Measurements from ENCODE around the gene LAMC1. TPM values are rescaled to one million over a fixed set of nuclear protein-coding genes. Genes with fewer than 3 reads are reported as not detected.

Gene LAMC1
- total and polyA plus RNA-seq, 10 of the 15 experiments (the other 5 are each of a cell fraction or from before 2014, with no cell fraction given), result 4.6 to 51.4 (median 25.6) TPM

DNA sequence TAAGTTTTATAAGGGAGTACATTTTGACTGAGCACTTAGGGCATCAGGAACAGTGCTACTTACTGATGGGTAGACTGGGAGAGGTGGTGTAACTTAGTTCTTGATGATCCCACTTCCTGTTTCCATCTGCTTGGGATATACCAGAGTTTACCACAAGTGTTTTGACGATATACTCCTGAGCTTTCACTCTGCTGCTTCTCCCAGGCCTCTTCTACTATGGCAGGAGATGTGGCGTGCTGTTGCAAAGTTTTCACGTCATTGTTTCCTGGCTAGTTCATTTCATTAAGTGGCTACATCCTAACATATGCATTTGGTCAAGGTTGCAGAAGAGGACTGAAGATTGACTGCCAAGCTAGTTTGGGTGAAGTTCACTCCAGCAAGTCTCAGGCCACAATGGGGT is 121.5 kb downstream of the LAMC1 start:
- FAIRE-seq, result no peak
- no peaks in the 10 kb centered on the region for H4K20me1 ChIP-seq (ENCODE audit: control insufficient read depth, insufficient read depth)
- TF ChIP-seq SKIL (IDR thresholded peaks at IDR 0.05; ENCODE audit: low read depth, poor library complexity, severe bottlenecking) (no peak), ZNF384 (IDR thresholded peaks at IDR 0.05; ENCODE audit: borderline replicate concordance, low read depth, low read length) (no peak), MLLT1 (IDR thresholded peaks at IDR 0.05) (no peak), POLR2AphosphoS2 (IDR thresholded peaks at IDR 0.05; ENCODE audit: low read depth, low read length) (no peak), CEBPB (IDR thresholded peaks at IDR 0.05; ENCODE audit: borderline replicate concordance in 1 of 2, low read depth in 2 of 2, low read length in 2 of 2) (no peak), ZZZ3 (IDR thresholded peaks at IDR 0.05; ENCODE audit: control insufficient read depth, insufficient read length, low read depth) (no peak), ZSCAN29 (IDR thresholded peaks at IDR 0.05) (no peak), BMI1 (IDR thresholded peaks at IDR 0.05; ENCODE audit: borderline replicate concordance) (no peak), SREBF2 (IDR thresholded peaks at IDR 0.05; ENCODE audit: low read length) (no peak), TCF3 (IDR thresholded peaks at IDR 0.05; ENCODE audit: borderline replicate concordance, insufficient read depth, low read depth, low read length) (no peak), FOXK2 (IDR thresholded peaks at IDR 0.05) (no peak), ZNF24 (IDR thresholded peaks at IDR 0.05) (no peak), JUNB (IDR thresholded peaks at IDR 0.05) (no peak), ATF3 (IDR thresholded peaks at IDR 0.05; ENCODE audit: borderline replicate concordance, extremely low read depth, low read depth, low read length) (no peak), NFIC (IDR thresholded peaks at IDR 0.05; ENCODE audit: low read depth, low read length) (no peak)
- TF ChIP-seq, protein P1, sequence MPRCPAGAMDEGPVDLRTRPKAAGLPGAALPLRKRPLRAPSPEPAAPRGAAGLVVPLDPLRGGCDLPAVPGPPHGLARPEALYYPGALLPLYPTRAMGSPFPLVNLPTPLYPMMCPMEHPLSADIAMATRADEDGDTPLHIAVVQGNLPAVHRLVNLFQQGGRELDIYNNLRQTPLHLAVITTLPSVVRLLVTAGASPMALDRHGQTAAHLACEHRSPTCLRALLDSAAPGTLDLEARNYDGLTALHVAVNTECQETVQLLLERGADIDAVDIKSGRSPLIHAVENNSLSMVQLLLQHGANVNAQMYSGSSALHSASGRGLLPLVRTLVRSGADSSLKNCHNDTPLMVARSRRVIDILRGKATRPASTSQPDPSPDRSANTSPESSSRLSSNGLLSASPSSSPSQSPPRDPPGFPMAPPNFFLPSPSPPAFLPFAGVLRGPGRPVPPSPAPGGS (IDR thresholded peaks at IDR 0.05; ENCODE audit: borderline replicate concordance, insufficient read depth, low read depth, low read length, poor library complexity, severe bottlenecking), result no peak
- TF ChIP-seq, protein P2, sequence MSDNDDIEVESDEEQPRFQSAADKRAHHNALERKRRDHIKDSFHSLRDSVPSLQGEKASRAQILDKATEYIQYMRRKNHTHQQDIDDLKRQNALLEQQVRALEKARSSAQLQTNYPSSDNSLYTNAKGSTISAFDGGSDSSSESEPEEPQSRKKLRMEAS (IDR thresholded peaks at IDR 0.05; ENCODE audit: low read depth, low read length), result no peak
- SMC1A ChIA-PET (ENCODE audit: uncharacterized antibody, unreplicated experiment), result interaction anchor here (0.6 kb wide), 1 partner anchor 157 kb away, joined by 3 read pairs; no protein-coding TSS in a partner anchor
- peaks cover 4 to 9% of the 10 kb centered on the region in 2 experiments; a peak in 2 of 4 replicates for H3K36me3 ChIP-seq (ENCODE audit: control insufficient read depth in 2 of 2, insufficient read depth in 2 of 2, low read length in 1 of 2)
- no peaks in the 10 kb centered on the region for H3K79me2 ChIP-seq (ENCODE audit: control insufficient read depth, insufficient read depth, low read length)
- DNase-seq (ENCODE audit: low read depth, low spot score), result no peak
- H3K27ac ChIP-seq (ENCODE audit: control insufficient read depth, insufficient read depth), result no peak overlapping the region
- CTCF ChIA-PET, result interaction anchor here (0.6 kb wide), 1 partner anchor 23 kb away, joined by 3 read pairs; no protein-coding TSS in a partner anchor
- no peak overlapping the region for H3K4me3 ChIP-seq
- intact Hi-C loops (cut with micrococcal nuclease; ENCODE audit: unreplicated experiment) (no loop called here), in situ Hi-C loops (cut with MboI) (no loop called here)
- WGBS (ENCODE audit: insufficient coverage, insufficient replicate concordance, low lambda C conversion rate, missing lambda C conversion rate), result 75% methylated on average over 3 of the region's 3 CpGs
- RAD21 ChIA-PET (ENCODE audit: unreplicated experiment), result interaction anchor here (1.7 kb wide), 1 partner anchor 182 kb away, joined by 3 read pairs; no protein-coding TSS in a partner anchor
- no peak for ATAC-seq
- no peak overlapping the region for H2AFZ ChIP-seq (ENCODE audit: control insufficient read depth, low read depth, low read length)
- no peak overlapping the region for H3K4me2 ChIP-seq (ENCODE audit: control insufficient read depth, insufficient read depth)
- no peak overlapping the region for H3K9ac ChIP-seq (ENCODE audit: control insufficient read depth, insufficient read depth, low read length)
- no peaks in the 10 kb centered on the region for H3K4me1 ChIP-seq (ENCODE audit: control insufficient read depth, insufficient read depth, low read length)
- POLR2A ChIA-PET, result no interaction called here
- H3K9me3 ChIP-seq (replicated peaks; ENCODE audit: control insufficient read depth, insufficient read depth, low read length), result no peaks in the 10 kb centered on the region
- H3K27me3 ChIP-seq (replicated peaks in 1 of 2; ENCODE audit: control insufficient read depth in 2 of 2, insufficient read depth in 2 of 2, low read length in 1 of 2), result no peaks in the 10 kb centered on the region
- BruUV-seq (replicated peaks), result no TSS peak
